AG08396 (cell line): ENCODE data around the gene CDK5.
"Not testable (repeated sequence)": the region's sequence is repeated elsewhere in the genome, so short reads cannot be mapped to it uniquely, and the experiment has no call there.

Experiments
- DNase-seq: peaks from one replicate; pipeline ENCODE4 v3.0.0; 2012; ENCODE audit warnings: low spot score, mixed read lengths

Gene CDK5

GRCh38 chr7:151056666-151057505 lies 811 bp downstream of the CDK5 start:
- DNase-seq = no peak

- DNase-seq = no peak
Observed at GRCh38 chr7:151056283-151056665, 1.4 kb downstream of the CDK5 start.

- no peak for DNase-seq
Observed at GRCh38 chr7:151053751-151054150, 3.9 kb downstream of the CDK5 start.

GRCh38 chr7:151053096-151053495 lies 4.6 kb downstream of the CDK5 start:
- DNase-seq = no peak

GRCh38 chr7:151051108-151051507 lies 6.6 kb downstream of the CDK5 start:
- DNase-seq = peak; percentile 86

- DNase-seq = no peak
Observed at GRCh38 chr7:151048911-151049463, 8.7 kb downstream of the CDK5 start.

- no peak for DNase-seq
Observed at GRCh38 chr7:151047976-151048815, 9.5 kb downstream of the CDK5 start, which contains the start of gene ASIC3. ASIC3 (plus strand) TSS chr7:151048531; CDS start chr7:151048886, 355 bp downstream.

GRCh38 chr7:151046603-151047573 lies 10.8 kb downstream of the CDK5 start:
- peak; percentile 58 for DNase-seq

GRCh38 chr7:151045967-151046366 lies 11.7 kb downstream of the CDK5 start:
- DNase-seq = no peak

- no peak for DNase-seq
Observed at GRCh38 chr7:151045262-151045661, 12.4 kb downstream of the CDK5 start.

- DNase-seq = no peak
Observed at GRCh38 chr7:151043959-151044358, 13.7 kb downstream of the CDK5 start.

GRCh38 chr7:151043449-151043848 lies 14.2 kb downstream of the CDK5 start:
- not testable (repeated sequence) for DNase-seq

- no peak for DNase-seq
Observed at GRCh38 chr7:151040616-151041375, 16.9 kb downstream of the CDK5 start.

- no peak for DNase-seq
Observed at GRCh38 chr7:151039850-151040548, 17.7 kb downstream of the CDK5 start.

GRCh38 chr7:151038951-151039849 lies 18.5 kb downstream of the CDK5 start:
- DNase-seq = peak; percentile 85

GRCh38 chr7:151035902-151036301 lies 21.8 kb downstream of the CDK5 start:
- no peak for DNase-seq

- no peak for DNase-seq
Observed at GRCh38 chr7:151035026-151035717, 22.5 kb downstream of the CDK5 start.

- DNase-seq = no peak
Observed at GRCh38 chr7:151034312-151035025, 23.2 kb downstream of the CDK5 start.
